Muscle layer of duodenum (tissue), 2 donors: ENCODE results near the gene KCNMA1.

Experiments
- H3K27ac ChIP-seq: one replicate; pipeline ENCODE4 v1.7.0; 2013; ENCODE audit warnings: mild to moderate bottlenecking, low read length
- H3K27me3 ChIP-seq: one replicate; pipeline ENCODE4 v1.7.0; 2013; ENCODE audit warnings: low read depth, mild to moderate bottlenecking, control low read depth, low read length
- H3K36me3 ChIP-seq, 2 donors: one replicate each; pipeline ENCODE4 v1.7.0; 2013; ENCODE audit warnings: low read length in 2 of 2, control low read depth in 1 of 2, mild to moderate bottlenecking in 1 of 2; ENCODE audit not compliant: insufficient read depth in 2 of 2, control insufficient read depth in 1 of 2
- H3K4me1 ChIP-seq, 2 donors: one replicate each; pipeline ENCODE4 v1.7.0; 2013; ENCODE audit warnings: low read length in 2 of 2, mild to moderate bottlenecking in 2 of 2, control low read depth in 1 of 2, moderate library complexity in 1 of 2; ENCODE audit not compliant: insufficient read depth in 2 of 2, control insufficient read depth in 1 of 2
- H3K4me3 ChIP-seq, 2 donors: one replicate each; pipeline ENCODE4 v1.7.0; 2013; ENCODE audit warnings: low read length in 2 of 2, low read depth in 1 of 2, mild to moderate bottlenecking in 1 of 2
- H3K9me3 ChIP-seq, 2 donors: one replicate each; pipeline ENCODE4 v1.7.0; 2013; ENCODE audit warnings: low read length in 2 of 2, control low read depth in 1 of 2, mild to moderate bottlenecking in 1 of 2; ENCODE audit not compliant: control insufficient read depth in 1 of 2
- donor health status: healthy.

KCNMA1 gene

DNA sequence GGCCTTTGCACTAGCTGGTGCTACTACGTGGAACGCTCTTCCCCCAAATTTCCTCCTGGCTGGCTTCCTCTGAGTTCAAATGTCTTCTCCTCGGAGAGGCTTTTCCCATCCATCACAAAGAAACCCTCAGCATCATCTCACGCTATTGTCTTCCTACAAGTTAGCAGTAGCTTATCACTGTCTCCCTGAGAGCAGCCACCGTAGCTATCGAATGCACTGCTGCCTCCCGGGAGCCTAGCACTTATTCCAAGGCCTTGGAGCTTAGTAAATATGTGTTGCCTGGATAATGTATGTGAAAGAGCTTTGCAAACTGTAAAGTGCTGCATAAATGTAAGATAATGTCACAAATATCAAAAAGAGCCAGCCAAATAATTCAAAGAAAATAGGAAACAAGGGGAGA, 124.4 kb downstream of the KCNMA1 start:
- no peaks in the 10 kb centered on the region for H3K36me3 ChIP-seq
- no peak overlapping the region for H3K27ac ChIP-seq

DNA sequence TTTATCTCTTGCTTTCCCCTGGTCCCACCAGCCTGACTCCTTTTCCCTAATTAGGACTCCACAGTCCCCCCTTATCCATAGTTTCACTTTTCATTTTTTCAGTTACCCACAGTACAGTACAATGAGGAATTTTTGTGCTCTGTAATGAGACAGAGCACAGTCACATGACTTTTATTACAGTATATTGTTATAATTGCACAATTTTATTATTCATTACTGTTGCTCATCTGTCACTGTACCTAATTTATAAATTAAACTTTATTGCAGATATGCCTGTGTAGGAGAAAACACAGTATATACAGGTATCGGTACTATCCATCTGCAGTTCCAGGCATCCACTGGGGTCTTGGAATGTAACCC, 125.4 kb downstream of the KCNMA1 start:
- no peak overlapping the region for H3K27ac ChIP-seq
- H3K4me3 ChIP-seq, result no peak overlapping the region
- no peaks in the 10 kb centered on the region for H3K9me3 ChIP-seq
- H3K36me3 ChIP-seq, result no peaks in the 10 kb centered on the region
- peaks cover 4 to 29% of the 10 kb centered on the region in 2 donors for H3K4me1 ChIP-seq
- no peaks in the 10 kb centered on the region for H3K27me3 ChIP-seq

More for the DNA sequence above, 124.4 kb downstream of the KCNMA1 start:
- Histone ChIP-seq H3K9me3 (no peaks in the 10 kb centered on the region), H3K27me3 (no peaks in the 10 kb centered on the region), H3K4me3 (no peak overlapping the region), H3K4me1 (peaks cover 4 to 29% of the 10 kb centered on the region in 2 donors)

DNA sequence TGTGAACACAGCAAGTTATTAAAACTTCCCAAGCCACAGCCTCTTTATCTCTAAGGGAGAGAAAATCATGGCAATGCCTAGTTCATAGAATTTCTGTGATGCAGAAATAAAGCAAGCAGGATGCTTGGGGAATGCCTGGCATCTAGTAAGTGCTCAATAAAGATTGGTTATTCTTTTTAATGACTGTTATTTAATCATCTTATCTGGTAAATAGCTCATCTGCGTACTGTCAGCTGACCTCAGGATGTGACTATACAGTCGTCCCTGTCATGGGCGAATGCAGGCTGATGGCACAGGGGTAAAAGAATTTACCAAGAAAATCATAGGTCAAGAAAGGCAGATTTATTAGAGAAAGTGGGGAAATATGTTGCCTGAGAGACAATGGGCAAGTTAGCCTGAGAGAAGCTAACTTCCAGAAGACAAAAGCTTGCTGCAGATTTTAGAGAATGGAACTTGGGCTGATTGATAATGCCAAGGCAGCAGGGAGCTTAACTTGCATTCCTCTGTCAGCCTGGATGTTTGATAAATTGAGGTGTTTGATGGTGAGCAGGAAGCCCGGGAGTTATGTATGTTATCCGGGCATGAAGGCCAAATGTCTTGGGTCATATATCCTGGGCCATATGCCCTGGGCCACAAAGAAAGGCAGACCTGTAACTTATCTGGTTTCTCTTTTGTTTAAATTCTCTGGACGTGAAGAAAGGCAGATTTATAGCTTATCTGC, 126.0 kb downstream of the KCNMA1 start:
- Histone ChIP-seq H3K27me3 (no peaks in the 10 kb centered on the region), H3K36me3 (no peaks in the 10 kb centered on the region), H3K4me1 (peaks cover 4 to 29% of the 10 kb centered on the region in 2 donors), H3K4me3 (no peak overlapping the region), H3K27ac (no peak overlapping the region), H3K9me3 (no peaks in the 10 kb centered on the region)

DNA sequence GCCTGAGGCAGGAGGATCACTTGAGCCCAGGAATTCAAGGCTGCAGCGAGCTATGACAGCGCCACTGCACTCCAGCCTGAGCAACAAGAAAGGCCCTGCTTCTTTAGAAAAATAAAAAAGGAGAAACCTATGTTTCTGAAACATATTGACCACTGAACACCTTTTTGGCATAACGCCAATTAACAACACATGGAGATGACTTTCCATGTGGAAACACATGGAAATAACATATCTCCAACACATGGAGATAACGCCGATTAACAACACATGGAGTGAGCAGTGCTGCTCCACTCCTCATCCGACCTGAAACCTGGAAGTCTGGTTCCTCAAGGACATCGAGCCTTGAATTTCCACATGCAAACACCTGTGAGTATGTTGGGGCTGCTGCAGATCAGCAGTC, 126.9 kb downstream of the KCNMA1 start:
- peaks cover 4 to 29% of the 10 kb centered on the region in 2 donors for H3K4me1 ChIP-seq
- no peak overlapping the region for H3K27ac ChIP-seq
- no peaks in the 10 kb centered on the region for H3K27me3 ChIP-seq

DNA sequence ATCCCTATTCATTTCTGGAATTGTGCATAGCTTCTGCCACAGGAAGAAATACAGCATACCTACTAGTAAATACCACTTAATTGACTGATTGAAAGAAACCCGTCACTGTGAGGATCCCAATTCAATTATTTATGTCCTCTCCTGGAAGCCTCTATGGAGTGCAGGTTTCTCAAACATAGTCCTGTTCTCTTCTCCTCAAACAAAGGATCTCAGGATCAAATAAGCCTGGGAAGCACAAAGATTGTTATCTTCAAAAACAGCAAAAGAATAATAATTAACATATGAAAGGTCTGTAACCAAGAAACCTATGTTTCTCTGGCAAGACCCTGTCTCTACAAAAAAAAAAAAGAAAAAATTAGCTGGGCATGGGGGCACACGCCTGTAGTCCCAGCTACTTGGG, 127.3 kb downstream of the KCNMA1 start:
- H3K27ac ChIP-seq, result no peak overlapping the region
- H3K36me3 ChIP-seq, result no peaks in the 10 kb centered on the region
- H3K9me3 ChIP-seq, result no peaks in the 10 kb centered on the region
- no peak overlapping the region for H3K4me3 ChIP-seq
- H3K4me1 ChIP-seq, result peaks cover 4 to 29% of the 10 kb centered on the region in 2 donors
- no peaks in the 10 kb centered on the region for H3K27me3 ChIP-seq

More for the DNA sequence above, 126.9 kb downstream of the KCNMA1 start:
- H3K36me3 ChIP-seq, result no peaks in the 10 kb centered on the region
- no peak overlapping the region for H3K4me3 ChIP-seq
- no peaks in the 10 kb centered on the region for H3K9me3 ChIP-seq

DNA sequence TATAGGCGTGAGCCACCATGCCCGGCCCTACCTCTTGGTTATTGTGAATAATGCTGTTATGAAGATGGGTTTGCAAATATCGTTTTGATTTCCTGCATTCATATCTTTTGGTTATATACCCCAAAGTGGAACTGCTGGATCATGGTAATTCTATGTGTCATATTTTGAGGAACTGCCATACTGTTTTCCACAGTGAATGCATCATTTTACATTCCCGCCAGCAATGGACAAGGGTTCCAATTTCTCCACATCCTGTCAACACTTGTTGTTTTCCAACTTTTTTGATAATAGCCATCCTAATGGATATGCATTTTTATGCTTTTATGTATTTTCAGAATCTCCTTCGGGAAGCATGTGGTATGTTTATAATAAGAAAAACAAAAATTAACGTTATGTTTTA, 128.2 kb downstream of the KCNMA1 start:
- Histone ChIP-seq H3K36me3 (no peaks in the 10 kb centered on the region), H3K27me3 (no peaks in the 10 kb centered on the region), H3K4me3 (no peak overlapping the region), H3K27ac (no peak overlapping the region), H3K4me1 (peaks cover 4 to 28% of the 10 kb centered on the region in 2 donors), H3K9me3 (no peaks in the 10 kb centered on the region)

DNA sequence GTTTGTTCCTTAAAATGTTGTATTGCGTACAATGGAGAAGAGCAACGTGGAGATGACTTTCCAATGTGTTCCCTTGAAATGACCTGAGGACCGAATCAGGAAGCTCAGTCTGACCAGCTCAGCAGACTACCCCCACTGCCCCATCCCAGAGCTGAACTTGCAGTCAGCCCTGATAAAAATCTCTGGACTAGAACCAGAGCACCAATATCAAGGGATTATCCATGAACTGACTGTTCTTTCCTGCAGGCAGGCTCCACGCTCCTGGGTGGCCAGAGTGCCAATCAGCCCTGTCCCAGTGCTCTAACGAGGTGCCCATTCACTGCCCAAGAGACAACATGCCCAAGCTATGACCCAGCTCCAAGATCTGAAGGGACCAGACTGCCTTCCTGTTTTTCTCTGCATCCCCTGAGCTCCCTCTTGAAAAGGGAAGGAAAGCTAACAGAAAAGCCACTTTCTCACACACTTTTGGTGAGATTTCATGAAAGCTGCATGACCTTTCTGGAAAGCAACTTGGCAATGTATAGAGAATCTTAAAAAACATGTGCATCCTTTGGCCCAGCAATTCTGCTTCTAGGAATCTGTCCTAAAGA, 130.2 kb downstream of the KCNMA1 start:
- peaks cover 0 to 11% of the 10 kb centered on the region in 2 donors for H3K4me1 ChIP-seq
- H3K4me3 ChIP-seq, result no peak overlapping the region
- no peaks in the 10 kb centered on the region for H3K36me3 ChIP-seq
- no peaks in the 10 kb centered on the region for H3K27me3 ChIP-seq
- H3K9me3 ChIP-seq, result no peaks in the 10 kb centered on the region
- H3K27ac ChIP-seq, result no peak overlapping the region

DNA sequence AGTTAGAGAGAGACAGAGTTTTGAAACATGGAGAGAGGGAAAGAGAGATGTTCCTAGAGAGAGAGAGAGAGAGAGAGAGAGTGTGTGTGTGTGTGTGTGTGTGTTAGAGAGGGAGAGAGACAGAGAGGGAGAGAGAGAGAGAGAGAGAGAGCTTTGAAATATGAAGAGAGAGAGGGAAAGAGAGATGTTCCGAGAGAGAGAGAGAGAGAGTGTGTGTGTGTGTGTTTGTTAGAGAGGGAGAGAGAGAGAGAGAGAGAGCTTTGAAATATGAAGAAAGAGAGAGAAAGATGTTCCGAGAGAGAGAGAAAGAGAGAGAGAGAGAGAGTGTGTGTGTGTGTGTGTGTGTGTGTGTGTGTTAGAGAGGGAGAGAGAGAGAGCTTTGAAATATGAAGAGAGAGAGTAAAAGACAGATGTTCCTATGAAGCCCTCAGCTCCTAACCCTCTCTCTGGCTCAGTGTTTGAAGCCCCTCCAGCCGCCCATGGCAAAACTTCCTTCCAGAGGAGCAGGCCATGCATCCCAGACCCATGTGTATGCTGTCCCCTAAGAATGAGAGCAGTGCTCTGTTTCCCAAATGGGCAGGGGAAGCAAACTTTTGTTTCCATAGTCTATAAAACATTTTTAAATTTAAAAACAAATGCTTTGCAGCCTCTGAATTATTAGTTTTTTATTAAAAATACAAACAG, 130.9 kb downstream of the KCNMA1 start:
- H3K4me1 ChIP-seq, result peaks cover 0 to 8% of the 10 kb centered on the region in 2 donors

DNA sequence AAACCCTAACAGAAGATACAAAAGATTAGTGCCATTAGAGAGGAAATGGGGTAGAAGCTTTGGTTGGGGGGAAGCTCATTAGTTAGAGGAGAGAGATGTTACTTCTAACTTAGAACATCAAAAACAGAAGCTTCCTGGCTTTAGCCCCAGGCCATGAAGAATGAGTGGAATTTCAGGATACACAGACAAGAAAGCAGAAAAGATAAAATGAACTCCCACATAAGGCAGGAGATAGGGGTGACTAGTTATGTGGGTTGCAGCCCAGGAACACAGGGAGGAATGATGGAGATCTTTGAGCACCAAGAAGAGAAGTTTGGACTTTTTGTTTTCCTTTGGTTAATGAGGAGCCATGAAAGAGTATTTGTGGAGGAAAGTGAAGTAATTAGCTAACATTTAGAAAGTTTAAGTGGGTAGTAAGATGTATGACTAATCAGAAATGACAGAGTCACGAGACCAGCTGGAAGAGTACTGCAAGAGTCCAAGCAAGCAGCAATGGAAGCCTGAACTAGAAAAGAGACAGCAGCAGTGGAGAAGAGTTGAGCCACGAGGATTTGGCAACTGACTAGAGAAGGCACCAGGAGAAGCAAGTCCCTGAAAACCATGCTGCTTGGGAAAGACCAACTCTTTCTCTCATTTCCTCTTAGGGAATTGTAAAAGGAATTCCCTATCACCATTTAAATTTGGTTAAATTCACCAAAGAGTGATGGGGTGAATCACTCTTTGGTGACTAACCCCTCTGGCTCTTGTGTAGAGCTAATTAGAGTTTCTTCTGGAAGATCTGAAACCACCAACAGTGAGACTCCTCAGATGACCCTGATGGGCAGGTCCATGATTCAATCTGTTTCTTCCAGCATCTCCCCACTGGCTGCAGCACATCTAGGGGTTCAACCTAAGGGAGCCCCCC, 131.9 kb downstream of the KCNMA1 start:
- Histone ChIP-seq H3K27me3 (no peaks in the 10 kb centered on the region), H3K4me3 (no peak overlapping the region), H3K4me1 (peaks cover 0 to 9% of the 10 kb centered on the region in 2 donors), H3K9me3 (no peaks in the 10 kb centered on the region), H3K27ac (no peak overlapping the region), H3K36me3 (no peaks in the 10 kb centered on the region)

More for the DNA sequence above, 130.9 kb downstream of the KCNMA1 start:
- H3K27me3 ChIP-seq, result no peaks in the 10 kb centered on the region
- no peak overlapping the region for H3K27ac ChIP-seq
- H3K9me3 ChIP-seq, result no peaks in the 10 kb centered on the region
- no peaks in the 10 kb centered on the region for H3K36me3 ChIP-seq
- H3K4me3 ChIP-seq, result no peak overlapping the region

DNA sequence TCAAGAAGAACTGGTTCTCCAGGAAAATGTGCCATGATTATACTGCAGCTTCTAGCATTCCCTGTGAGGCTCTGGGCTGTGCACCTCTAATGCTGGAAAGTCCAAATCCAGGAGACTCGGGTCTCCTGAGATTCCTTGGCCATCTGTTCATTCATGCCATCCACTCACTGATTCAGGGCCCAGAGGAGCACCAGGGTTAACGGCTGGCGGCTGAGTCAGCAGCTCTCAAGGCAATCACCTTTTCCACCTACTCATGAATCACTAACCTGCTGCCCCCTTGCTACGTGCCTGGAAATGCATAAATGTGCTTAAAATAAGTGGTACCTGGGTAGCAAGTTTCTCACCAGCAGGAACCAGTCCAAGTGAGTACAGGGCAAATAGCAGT, 132.7 kb downstream of the KCNMA1 start:
- no peak overlapping the region for H3K4me3 ChIP-seq
- no peak overlapping the region for H3K27ac ChIP-seq
- H3K27me3 ChIP-seq, result no peaks in the 10 kb centered on the region
- H3K36me3 ChIP-seq, result no peaks in the 10 kb centered on the region
- H3K9me3 ChIP-seq, result no peaks in the 10 kb centered on the region
- H3K4me1 ChIP-seq, result peaks cover 0 to 9% of the 10 kb centered on the region in 2 donors
